DOHH2 (cell line): Measurements from ENCODE around the gene NUCB1.
A peak's percentile ranks its signal among the peaks of the same experiment; 100 is the strongest.

Experiments
- H3F3A ChIP-seq: fragments of 200-600 bp; sonication (generic), shearing (Covaris generic); 2 replicates; pipeline ENCODE4 v1.6.0; 2016; ENCODE audit warnings: antibody characterized with exemption, mild to moderate bottlenecking; ENCODE audit not compliant: control insufficient read depth, insufficient read depth
- H3K27ac ChIP-seq: fragments of 200-600 bp; sonication (generic); 2 replicates; pipeline ENCODE4 v1.5.1; 2014; ENCODE audit warnings: low read depth, mild to moderate bottlenecking, low read length, moderate library complexity
- H3K27me3 ChIP-seq: fragments of 200-600 bp; sonication (generic); 2 replicates; pipeline ENCODE4 v1.6.1; 2014; ENCODE audit warnings: mild to moderate bottlenecking, low read length, mixed read lengths; ENCODE audit not compliant: control insufficient read depth
- H3K36me3 ChIP-seq: fragments of 200-600 bp; sonication (generic); 2 replicates; pipeline ENCODE4 v1.6.1; 2014; ENCODE audit warnings: mild to moderate bottlenecking, low read length, moderate library complexity, mixed read lengths; ENCODE audit not compliant: control insufficient read depth
- H3K4me1 ChIP-seq: fragments of 200-600 bp; sonication (generic); 2 replicates; pipeline ENCODE4 v1.6.1; 2014; ENCODE audit warnings: mild to moderate bottlenecking, low read length, mixed read lengths; ENCODE audit not compliant: control insufficient read depth
- H3K4me2 ChIP-seq: fragments of 200-600 bp; sonication (generic); 2 replicates; pipeline ENCODE4 v1.6.0; 2014; ENCODE audit warnings: mild to moderate bottlenecking, low read length, moderate library complexity
- H3K4me3 ChIP-seq: fragments of 200-600 bp; sonication (generic); 2 replicates; pipeline ENCODE4 v1.5.1; 2014; ENCODE audit warnings: mild to moderate bottlenecking, low read length, mixed read lengths
- H3K79me2 ChIP-seq: fragments of 200-600 bp; sonication (generic); 2 replicates; pipeline ENCODE4 v1.6.1; 2014; ENCODE audit warnings: mild to moderate bottlenecking, low read length, mixed read lengths; ENCODE audit not compliant: control insufficient read depth
- H3K9me2 ChIP-seq: fragments of 200-600 bp; sonication (generic); replicated peaks from 2 replicates; pipeline ENCODE4 v1.6.1; 2014; ENCODE audit warnings: mild to moderate bottlenecking, low read length, mixed read lengths; ENCODE audit not compliant: control insufficient read depth
- H3K9me3 ChIP-seq: fragments of 200-600 bp; sonication (generic); 2 replicates; pipeline ENCODE4 v1.6.1; 2014; ENCODE audit warnings: antibody characterized with exemption, low read length, mixed read lengths; ENCODE audit not compliant: control insufficient read depth, insufficient read depth
- H4K20me1 ChIP-seq: fragments of 200-600 bp; sonication (generic); 2 replicates; pipeline ENCODE4 v1.6.0; 2014; ENCODE audit warnings: low read depth, mild to moderate bottlenecking, antibody characterized with exemption, low read length, moderate library complexity; ENCODE audit not compliant: control insufficient read depth, insufficient read depth
- EZH2phosphoT487 ChIP-seq: fragments of 200-600 bp; sonication (generic); IDR thresholded peaks from 2 replicates; pipeline ENCODE4 v1.6.1; 2017; ENCODE audit warnings: borderline replicate concordance, mild to moderate bottlenecking, antibody characterized with exemption, low read length, moderate library complexity, mixed read lengths
- TF ChIP-seq, protein P1 (sequence below): fragments of 200-600 bp; sonication (generic); IDR thresholded peaks from one replicate; pipeline ENCODE4 v1.5.1; 2014; ENCODE audit warnings: antibody characterized with exemption, mild to moderate bottlenecking, low read depth, low read length; ENCODE audit not compliant: poor library complexity, severe bottlenecking

The NUCB1 gene

GRCh38 chr19:48899781-48900476, at the start of gene NUCB1:
Gene NUCB1, plus strand, starts transcription at chr19:48900312. Its CDS starts 485 bp downstream, at chr19:48900797.
- no peaks in the 10 kb centered on the region for H4K20me1 ChIP-seq
- H3K36me3 ChIP-seq, result peaks cover 23% of the 10 kb centered on the region
- H3K4me1 ChIP-seq, result peaks cover 23% of the 10 kb centered on the region
- H3K4me3 ChIP-seq, result peak within 1 kb of the TSS; percentile 82
- peaks cover 24% of the 10 kb centered on the region for H3K79me2 ChIP-seq
- peak within 1 kb of the TSS; percentile 80 for H3K4me2 ChIP-seq
- no peaks in the 10 kb centered on the region for H3K9me3 ChIP-seq
- no peaks in the 10 kb centered on the region for H3K9me2 ChIP-seq
- TF ChIP-seq EZH2phosphoT487, result no peak
- TF ChIP-seq, protein P1, sequence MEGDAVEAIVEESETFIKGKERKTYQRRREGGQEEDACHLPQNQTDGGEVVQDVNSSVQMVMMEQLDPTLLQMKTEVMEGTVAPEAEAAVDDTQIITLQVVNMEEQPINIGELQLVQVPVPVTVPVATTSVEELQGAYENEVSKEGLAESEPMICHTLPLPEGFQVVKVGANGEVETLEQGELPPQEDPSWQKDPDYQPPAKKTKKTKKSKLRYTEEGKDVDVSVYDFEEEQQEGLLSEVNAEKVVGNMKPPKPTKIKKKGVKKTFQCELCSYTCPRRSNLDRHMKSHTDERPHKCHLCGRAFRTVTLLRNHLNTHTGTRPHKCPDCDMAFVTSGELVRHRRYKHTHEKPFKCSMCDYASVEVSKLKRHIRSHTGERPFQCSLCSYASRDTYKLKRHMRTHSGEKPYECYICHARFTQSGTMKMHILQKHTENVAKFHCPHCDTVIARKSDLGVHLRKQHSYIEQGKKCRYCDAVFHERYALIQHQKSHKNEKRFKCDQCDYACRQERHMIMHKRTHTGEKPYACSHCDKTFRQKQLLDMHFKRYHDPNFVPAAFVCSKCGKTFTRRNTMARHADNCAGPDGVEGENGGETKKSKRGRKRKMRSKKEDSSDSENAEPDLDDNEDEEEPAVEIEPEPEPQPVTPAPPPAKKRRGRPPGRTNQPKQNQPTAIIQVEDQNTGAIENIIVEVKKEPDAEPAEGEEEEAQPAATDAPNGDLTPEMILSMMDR, result peak; percentile 35
- H3K27me3 ChIP-seq, result no peaks in the 10 kb centered on the region
- H3F3A ChIP-seq, result peaks cover 4% of the 10 kb centered on the region; the same call in 1 of the 2 replicates
- H3K27ac ChIP-seq, result peak within 1 kb of the TSS; percentile 50

DNA sequence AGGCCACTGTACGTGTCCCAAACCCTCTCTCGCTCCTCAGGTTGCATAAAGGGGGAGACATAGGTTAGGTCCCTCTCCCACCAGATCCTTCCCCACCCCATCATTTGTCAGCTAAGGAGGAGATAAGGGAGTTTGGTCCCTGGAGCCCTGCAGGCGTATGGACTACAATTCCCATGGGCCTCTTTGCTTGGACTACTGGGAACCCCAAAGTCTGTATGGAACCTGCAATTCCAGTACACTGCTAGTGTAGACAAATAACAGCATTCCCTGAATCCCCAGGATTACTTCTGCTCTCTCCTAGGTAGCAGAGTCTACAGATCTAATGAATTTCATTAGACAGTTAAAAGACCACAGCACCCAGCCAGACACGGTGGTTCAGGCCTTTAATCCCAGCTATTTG, 47.8 kb upstream of the NUCB1 start:
- Histone ChIP-seq H3K36me3 (no peaks in the 10 kb centered on the region), H3K4me2 (no peak overlapping the region), H3K27ac (no peak overlapping the region), H3K79me2 (no peaks in the 10 kb centered on the region), H3K9me3 (no peaks in the 10 kb centered on the region), H4K20me1 (no peaks in the 10 kb centered on the region), H3K27me3 (no peaks in the 10 kb centered on the region), H3K4me3 (no peak overlapping the region), H3K4me1 (no peaks in the 10 kb centered on the region), H3K9me2 (no peaks in the 10 kb centered on the region), H3F3A (no peaks in the 10 kb centered on the region)
- no peak for TF ChIP-seq EZH2phosphoT487

GRCh38 chr19:48853483-48853882, 46.6 kb upstream of the NUCB1 start:
- Histone ChIP-seq H3K4me2 (no peak overlapping the region), H3K9me3 (no peaks in the 10 kb centered on the region), H3K27me3 (no peaks in the 10 kb centered on the region), H3K4me1 (no peaks in the 10 kb centered on the region), H3K4me3 (no peak overlapping the region), H3K36me3 (no peaks in the 10 kb centered on the region), H3K27ac (no peak overlapping the region), H3K9me2 (no peaks in the 10 kb centered on the region), H3F3A (no peaks in the 10 kb centered on the region), H3K79me2 (no peaks in the 10 kb centered on the region), H4K20me1 (no peaks in the 10 kb centered on the region)
- TF ChIP-seq EZH2phosphoT487, result no peak
- TF ChIP-seq, protein P1, result no peak

GRCh38 chr19:48854103-48854502, 46.0 kb upstream of the NUCB1 start:
- H3F3A ChIP-seq, result no peaks in the 10 kb centered on the region
- no peaks in the 10 kb centered on the region for H3K27me3 ChIP-seq
- no peaks in the 10 kb centered on the region for H3K36me3 ChIP-seq
- H3K4me3 ChIP-seq, result no peak overlapping the region
- H3K9me3 ChIP-seq, result no peaks in the 10 kb centered on the region
- H3K27ac ChIP-seq, result no peak overlapping the region
- TF ChIP-seq, protein P1, result no peak
- no peak for TF ChIP-seq EZH2phosphoT487
- H4K20me1 ChIP-seq, result no peaks in the 10 kb centered on the region
- no peak overlapping the region for H3K4me2 ChIP-seq
- no peaks in the 10 kb centered on the region for H3K79me2 ChIP-seq
- H3K4me1 ChIP-seq, result peaks cover 4% of the 10 kb centered on the region
- no peaks in the 10 kb centered on the region for H3K9me2 ChIP-seq
